ENCODE results near the gene ANXA9.

GRCh38 chr1:151005729-151006319, 23.7 kb downstream of the ANXA9 start:
- TF ChIP-seq POLR2AphosphoS5 (IDR thresholded peaks at IDR 0.05): no peak
- no peak for TF ChIP-seq POLR2A (IDR thresholded peaks at IDR 0.05)
- TF ChIP-seq CTCF (IDR thresholded peaks at IDR 0.05): no peak
- TF ChIP-seq EP300 (IDR thresholded peaks at IDR 0.05): no peak

Measured in suprapubic skin (tissue), 4 donors.